Endothelial cell of umbilical vein (primary cell): ENCODE data around the gene G6PC2. TPM values are rescaled to one million over a fixed set of nuclear protein-coding genes. Genes with fewer than 3 reads are reported as not detected.
"Not testable (repeated sequence)": the region's sequence is repeated elsewhere in the genome, so short reads cannot be mapped to it uniquely, and the experiment has no call there.

Experiments
- BruUV-seq: library from RNA; stranded (reverse); fragments of 400-500 nt; replicated peaks from 2 replicates; lab custom pipeline; 2021; lab: Mats Ljungman, UMichigan
- CTCF ChIA-PET: fragments of 300-600, 350-600 bp; sonication (Branson Sonifier 250); formaldehyde crosslinking; loops from one replicate; lab custom pipeline; 2021; ENCODE audit warnings: antibody characterized with exemption, inconsistent platforms; lab: Charles Lee
- POLR2A ChIA-PET: fragments of 300-600, 350-600 bp; sonication (Branson Sonifier 250); formaldehyde crosslinking; loops from one replicate; lab custom pipeline; 2021; ENCODE audit warnings: antibody characterized with exemption, inconsistent platforms; lab: Charles Lee
- DNase-seq: peaks from one replicate; pipeline ENCODE4 v3.0.0-alpha.2; 2011; ENCODE audit warnings: low read depth, low spot score
- FAIRE-seq: peaks from 2 replicates; lab custom pipeline; 2011; peaks lifted over from hg19 to GRCh38; lab: Jason Lieb, UNC
- H2AFZ ChIP-seq: 2 replicates; pipeline ENCODE4 v1.6.0; 2012; ENCODE audit warnings: low read depth, low read length, control low read depth, inconsistent platforms
- H3K27ac ChIP-seq: 2 replicates; pipeline ENCODE4 v1.5.1; 2011; ENCODE audit warnings: low read depth, mild to moderate bottlenecking, control low read depth, low read length, moderate library complexity; ENCODE audit not compliant: insufficient read depth
- H3K27me3 ChIP-seq, 2 experiments: 2 replicates each; pipeline versions ENCODE4 v1.6.0 to v1.6.1; 2011; ENCODE audit warnings: low read length in 2 of 2, mixed read lengths in 1 of 2; ENCODE audit not compliant: control insufficient read depth in 2 of 2, insufficient read depth in 2 of 2
- H3K36me3 ChIP-seq, 2 experiments: 2 replicates in 1 of 2; 3 replicates in 1 of 2; pipeline ENCODE4 v1.5.1; 2011; ENCODE audit warnings: low read length in 2 of 2, mild to moderate bottlenecking in 1 of 2, moderate library complexity in 1 of 2; ENCODE audit not compliant: control insufficient read depth in 2 of 2, insufficient read depth in 2 of 2; ENCODE audit errors: extremely low read depth in 1 of 2
- H3K4me1 ChIP-seq: 3 replicates; pipeline ENCODE4 v1.5.1; 2011; ENCODE audit warnings: mild to moderate bottlenecking, low read length; ENCODE audit not compliant: control insufficient read depth, insufficient read depth; ENCODE audit errors: extremely low read depth
- H3K4me2 ChIP-seq: 2 replicates; pipeline ENCODE4 v1.6.1; 2011; ENCODE audit warnings: low read length, control low read depth, mixed read lengths; ENCODE audit not compliant: insufficient read depth
- H3K4me3 ChIP-seq, 3 experiments: fragments of 200-600 bp in 1 of 3; sonication (generic), shearing (Covaris generic) in 1 of 3; replicated peaks in 1 of 3; 2 replicates each; pipeline ENCODE4 v1.5.1; 2011 to 2016; ENCODE audit warnings: control low read depth in 3 of 3, low read length in 3 of 3, mild to moderate bottlenecking in 2 of 3, inconsistent platforms in 1 of 3, low read depth in 1 of 3, moderate library complexity in 1 of 3; ENCODE audit not compliant: insufficient read depth in 1 of 3
- H3K79me2 ChIP-seq: 2 replicates; pipeline ENCODE4 v1.6.0; 2012; ENCODE audit warnings: low read length, inconsistent platforms; ENCODE audit not compliant: control insufficient read depth, insufficient read depth
- H3K9ac ChIP-seq: replicated peaks from 2 replicates; pipeline ENCODE3; 2011; ENCODE audit warnings: low read length, control low read depth; ENCODE audit not compliant: insufficient read depth; ENCODE audit errors: extremely low read depth
- H3K9me1 ChIP-seq: replicated peaks from 3 replicates; pipeline ENCODE4 v1.6.0; 2011; ENCODE audit warnings: mild to moderate bottlenecking, low read length; ENCODE audit not compliant: control insufficient read depth, insufficient read depth; ENCODE audit errors: extremely low read depth
- H3K9me3 ChIP-seq: replicated peaks from 2 replicates; pipeline ENCODE4 v1.5.1; 2012; ENCODE audit warnings: low read length, inconsistent platforms; ENCODE audit not compliant: control insufficient read depth, insufficient read depth
- H4K20me1 ChIP-seq: replicated peaks from 2 replicates; pipeline ENCODE3; 2011; ENCODE audit warnings: mild to moderate bottlenecking, low read length; ENCODE audit not compliant: control insufficient read depth, insufficient read depth; ENCODE audit errors: extremely low read depth
- EZH2 ChIP-seq: IDR thresholded peaks from 2 replicates; pipeline ENCODE4 v1.6.1; 2012; ENCODE audit warnings: borderline replicate concordance, low read depth, mild to moderate bottlenecking, moderate library complexity, low read length, inconsistent platforms; ENCODE audit not compliant: severe bottlenecking
- FOS ChIP-seq: IDR thresholded peaks from 2 replicates; pipeline ENCODE4 v1.6.1; 2011; ENCODE audit warnings: mild to moderate bottlenecking, low read length, moderate library complexity, borderline replicate concordance; ENCODE audit not compliant: insufficient read depth
- GATA2 ChIP-seq: IDR thresholded peaks from 2 replicates; pipeline ENCODE4 v1.7.0; 2011; ENCODE audit warnings: low read depth, mild to moderate bottlenecking, moderate library complexity, mixed read lengths, low read length; ENCODE audit not compliant: insufficient read length, insufficient read depth
- JUN ChIP-seq: IDR thresholded peaks from 2 replicates; pipeline ENCODE4 v1.6.1; 2011; ENCODE audit warnings: borderline replicate concordance, low read depth; ENCODE audit not compliant: insufficient read length, insufficient read depth
- MAX ChIP-seq: IDR thresholded peaks from 2 replicates; pipeline ENCODE4 v1.6.1; 2011; ENCODE audit not compliant: insufficient read depth, insufficient read length
- POLR2A ChIP-seq: IDR thresholded peaks from 2 replicates; pipeline ENCODE4 v1.6.1; 2012; ENCODE audit warnings: low read depth, mild to moderate bottlenecking, control low read depth, low read length
- POLR2AphosphoS5 ChIP-seq: IDR thresholded peaks from 2 replicates; pipeline ENCODE4 v1.6.1; 2012; ENCODE audit warnings: low read depth, mild to moderate bottlenecking, control low read depth, low read length, moderate library complexity; ENCODE audit not compliant: insufficient read depth
- dilution Hi-C: fragments of 300-500 bp; cut with MboI; formaldehyde crosslinking; loops from one replicate; pipeline ENCODE4 v1.15.0; 2019; ENCODE audit warnings: low sequenced_read_pairs; ENCODE audit not compliant: extremely low pct_ligation_motif_present
- intact Hi-C: fragments of 100-400 bp; cut with micrococcal nuclease; formaldehyde crosslinking; loops from one replicate; pipeline ENCODE4 v1.10.0; 2022
- polyA plus RNA-seq, 4 experiments: library from polyadenylated mRNA; depleted of rRNA in 3 of 4; stranded (reverse) in 3 of 4; unstranded in 1 of 4; fragments of >200 nt; gene quantifications; 2 replicates each; pipeline versions ENCODE4 v1.2.1 to v1.2.3, GENCODE V29; 2011 to 2012; ENCODE audit warnings: missing spikeins in 1 of 4
- total RNA-seq: library from RNA; stranded (reverse); gene quantifications from 2 replicates; pipeline ENCODE4 v1.2.3, GENCODE V29; 2021
- TF ChIP-seq, protein P1 (sequence below), 2 donors: IDR thresholded peaks; 1 replicate in 1 of 2; 2 replicates in 1 of 2; pipeline ENCODE4 v1.5.1; 2011; ENCODE audit warnings: low read length in 2 of 2, mild to moderate bottlenecking in 2 of 2, moderate library complexity in 2 of 2, control low read depth in 1 of 2, inconsistent platforms in 1 of 2, low read depth in 1 of 2; ENCODE audit not compliant: insufficient read depth in 1 of 2; ENCODE audit errors: extremely low read depth in 1 of 2

Gene G6PC2
- total and polyA plus RNA-seq, 2 donors (not counting 3 experiments of a cell fraction or from before 2014, with no cell fraction given) = not detected

DNA sequence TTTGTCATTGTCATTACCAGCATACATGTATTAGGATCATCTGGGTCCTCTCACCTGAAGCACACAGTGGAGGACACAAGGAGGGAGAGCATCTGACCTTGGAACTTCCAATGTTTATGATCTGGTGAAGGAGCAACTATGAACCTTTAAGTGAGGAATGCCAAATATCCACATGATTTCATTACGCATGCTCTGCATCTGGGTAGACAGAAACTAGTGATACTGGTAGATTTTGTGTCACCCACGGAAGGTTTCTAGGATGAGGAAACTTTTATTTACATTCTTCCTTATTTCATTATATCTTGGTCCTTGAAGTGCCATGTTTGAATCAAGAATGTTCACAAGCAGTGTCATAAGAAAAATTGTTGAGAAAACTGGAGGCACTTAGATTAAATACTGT, 42.9 kb upstream of the G6PC2 start:
- ChIA-PET CTCF (no interaction called here), POLR2A (no interaction called here)
- Histone ChIP-seq H3K9me3 (no peaks in the 10 kb centered on the region), H3K9ac (no peak overlapping the region), H2AFZ (no peak overlapping the region), H3K4me1 (no peaks in the 10 kb centered on the region), H3K79me2 (no peaks in the 10 kb centered on the region), H4K20me1 (no peaks in the 10 kb centered on the region), H3K4me3 (no peak overlapping the region), H3K4me2 (no peak overlapping the region), H3K9me1 (no peaks in the 10 kb centered on the region), H3K36me3 (no peaks in the 10 kb centered on the region), H3K27me3 (no peaks in the 10 kb centered on the region), H3K27ac (no peak overlapping the region)
- DNase-seq = no peak
- no TSS peak for BruUV-seq
- dilution Hi-C loops (no loop called here), intact Hi-C loops (no loop called here)
- no peak for FAIRE-seq
- TF ChIP-seq JUN (no peak), FOS (no peak), MAX (no peak), GATA2 (no peak), POLR2AphosphoS5 (no peak), EZH2 (no peak), POLR2A (no peak)
- TF ChIP-seq, protein P1, sequence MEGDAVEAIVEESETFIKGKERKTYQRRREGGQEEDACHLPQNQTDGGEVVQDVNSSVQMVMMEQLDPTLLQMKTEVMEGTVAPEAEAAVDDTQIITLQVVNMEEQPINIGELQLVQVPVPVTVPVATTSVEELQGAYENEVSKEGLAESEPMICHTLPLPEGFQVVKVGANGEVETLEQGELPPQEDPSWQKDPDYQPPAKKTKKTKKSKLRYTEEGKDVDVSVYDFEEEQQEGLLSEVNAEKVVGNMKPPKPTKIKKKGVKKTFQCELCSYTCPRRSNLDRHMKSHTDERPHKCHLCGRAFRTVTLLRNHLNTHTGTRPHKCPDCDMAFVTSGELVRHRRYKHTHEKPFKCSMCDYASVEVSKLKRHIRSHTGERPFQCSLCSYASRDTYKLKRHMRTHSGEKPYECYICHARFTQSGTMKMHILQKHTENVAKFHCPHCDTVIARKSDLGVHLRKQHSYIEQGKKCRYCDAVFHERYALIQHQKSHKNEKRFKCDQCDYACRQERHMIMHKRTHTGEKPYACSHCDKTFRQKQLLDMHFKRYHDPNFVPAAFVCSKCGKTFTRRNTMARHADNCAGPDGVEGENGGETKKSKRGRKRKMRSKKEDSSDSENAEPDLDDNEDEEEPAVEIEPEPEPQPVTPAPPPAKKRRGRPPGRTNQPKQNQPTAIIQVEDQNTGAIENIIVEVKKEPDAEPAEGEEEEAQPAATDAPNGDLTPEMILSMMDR (IDR thresholded peaks at IDR 0.05; ENCODE audit: extremely low read depth in 1 of 2, insufficient read depth in 1 of 2, low read depth in 1 of 2, low read length in 2 of 2) = no peak

GRCh38 chr2:168867164-168867563, 33.9 kb upstream of the G6PC2 start:
- POLR2A ChIA-PET, H3K27ac ChIP-seq, H3K9me1 ChIP-seq, intact Hi-C loops, H3K27me3 ChIP-seq, H3K9me3 ChIP-seq, dilution Hi-C loops, H3K79me2 ChIP-seq, H4K20me1 ChIP-seq, H3K4me1 ChIP-seq, FAIRE-seq, H3K4me2 ChIP-seq, H3K9ac ChIP-seq, CTCF ChIA-PET, H3K4me3 ChIP-seq, DNase-seq, BruUV-seq, H3K36me3 ChIP-seq, H2AFZ ChIP-seq: not testable (repeated sequence)

- FAIRE-seq, DNase-seq, H3K9ac ChIP-seq, H4K20me1 ChIP-seq, H3K4me2 ChIP-seq, H3K27ac ChIP-seq, H3K9me1 ChIP-seq, H2AFZ ChIP-seq, H3K9me3 ChIP-seq, CTCF ChIA-PET, dilution Hi-C loops, H3K79me2 ChIP-seq, H3K36me3 ChIP-seq, H3K27me3 ChIP-seq, H3K4me3 ChIP-seq, POLR2A ChIA-PET, H3K4me1 ChIP-seq, intact Hi-C loops, BruUV-seq: not testable (repeated sequence)
Measured at GRCh38 chr2:168870369-168870768, 30.7 kb upstream of the G6PC2 start.
